COLO668 (cell line): ENCODE measurements around the gene RRP36.
"Not testable (repeated sequence)": the region's sequence is repeated elsewhere in the genome, so short reads cannot be mapped to it uniquely, and the experiment has no call there.

Experiments
- DNase-seq: peaks from one replicate; lab custom pipeline; 2025; ENCODE audit not compliant: unreplicated experiment; lab: John Stamatoyannopoulos, UW

RRP36 gene, protein sequence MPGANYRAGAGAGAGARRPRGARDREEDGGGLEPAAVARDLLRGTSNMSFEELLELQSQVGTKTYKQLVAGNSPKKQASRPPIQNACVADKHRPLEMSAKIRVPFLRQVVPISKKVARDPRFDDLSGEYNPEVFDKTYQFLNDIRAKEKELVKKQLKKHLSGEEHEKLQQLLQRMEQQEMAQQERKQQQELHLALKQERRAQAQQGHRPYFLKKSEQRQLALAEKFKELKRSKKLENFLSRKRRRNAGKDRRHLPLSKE

DNA sequence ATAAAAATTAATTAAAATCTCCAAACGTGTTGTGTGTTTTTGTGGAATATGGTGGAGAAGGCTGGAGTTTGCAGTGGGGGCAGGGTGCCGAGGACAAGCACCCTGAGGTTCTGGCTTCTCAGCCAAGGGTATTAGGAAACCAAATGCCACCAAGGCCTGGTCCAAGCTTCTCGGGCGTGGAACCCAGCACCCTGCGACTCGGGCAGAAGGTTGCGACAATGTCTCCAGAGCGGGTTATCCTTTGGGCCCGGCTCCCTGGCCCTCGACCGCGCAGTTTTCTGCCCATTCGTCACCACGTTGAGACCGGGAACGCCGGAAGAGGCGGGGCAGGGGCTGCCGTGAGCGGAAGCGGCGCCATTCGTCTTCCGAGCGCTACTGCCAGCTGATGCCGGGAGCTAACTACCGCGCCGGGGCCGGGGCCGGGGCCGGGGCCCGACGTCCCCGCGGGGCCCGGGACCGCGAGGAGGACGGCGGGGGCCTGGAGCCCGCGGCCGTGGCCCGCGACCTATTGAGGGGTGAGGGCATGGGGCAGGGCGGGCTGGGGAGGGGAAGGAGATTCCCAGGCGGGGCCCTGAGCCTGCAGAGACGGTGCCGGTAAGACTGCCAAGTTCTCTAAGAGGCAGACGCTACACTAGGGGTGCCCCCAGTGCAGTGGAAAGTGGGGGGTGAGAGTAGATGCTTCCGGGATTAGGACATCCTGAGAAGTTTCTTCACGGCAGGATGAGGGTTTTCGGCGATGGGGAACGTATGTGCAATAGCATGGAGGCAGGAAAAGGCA lies at the start of gene RRP36:
RRP36 (plus strand) TSS at position 354 of the 778 bp plus-strand sequence; CDS start at position 386, 32 bp downstream.
- DNase-seq, result peak; percentile 76

DNA sequence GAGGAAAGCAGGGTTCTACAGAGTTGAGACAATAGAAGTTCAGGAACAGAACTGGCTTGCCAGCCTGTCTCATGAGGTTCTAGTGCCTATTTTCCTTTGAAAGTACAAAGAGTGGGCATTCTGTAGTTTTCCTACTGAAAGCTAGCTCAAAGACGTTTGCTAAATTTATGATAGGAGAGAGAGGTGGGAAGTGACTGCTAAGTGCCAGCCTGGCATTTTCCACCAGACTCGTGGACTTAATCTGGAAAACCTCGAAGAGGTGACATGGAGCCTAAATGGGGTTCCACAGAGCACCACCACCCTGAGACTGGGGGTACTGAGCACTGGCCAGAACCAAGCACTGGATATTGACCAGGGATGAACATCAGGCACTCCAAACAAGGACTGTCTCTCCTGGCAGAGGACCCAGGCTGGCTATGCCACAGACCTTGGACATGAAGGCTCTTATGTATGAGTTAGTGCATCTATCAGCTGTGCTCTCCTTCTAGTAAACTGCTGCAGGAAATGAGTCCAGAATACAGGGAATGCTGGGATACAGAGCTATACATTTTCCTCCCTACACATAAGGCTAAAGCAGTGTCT lies 49.6 kb upstream of the RRP36 start:
- no peak for DNase-seq

DNA sequence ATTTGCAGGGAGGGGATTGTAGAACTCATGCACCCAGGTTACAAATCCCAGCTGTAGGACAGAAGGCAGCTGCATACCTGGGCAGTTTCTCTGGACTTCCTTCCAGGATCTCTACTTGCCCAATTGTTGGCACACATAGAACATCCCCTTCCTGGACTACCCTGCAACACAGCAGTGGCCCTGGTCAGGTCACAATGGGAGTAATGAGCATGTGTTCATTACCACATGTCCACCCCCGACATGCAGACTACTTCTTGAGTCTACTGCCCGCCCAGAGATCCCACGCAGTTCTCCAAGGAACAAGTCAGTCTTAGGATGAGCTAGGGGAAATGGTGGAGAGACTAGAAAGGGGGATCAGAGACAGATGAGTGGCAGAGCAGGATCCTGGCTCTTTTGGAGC lies 47.5 kb upstream of the RRP36 start:
- no peak for DNase-seq

DNA sequence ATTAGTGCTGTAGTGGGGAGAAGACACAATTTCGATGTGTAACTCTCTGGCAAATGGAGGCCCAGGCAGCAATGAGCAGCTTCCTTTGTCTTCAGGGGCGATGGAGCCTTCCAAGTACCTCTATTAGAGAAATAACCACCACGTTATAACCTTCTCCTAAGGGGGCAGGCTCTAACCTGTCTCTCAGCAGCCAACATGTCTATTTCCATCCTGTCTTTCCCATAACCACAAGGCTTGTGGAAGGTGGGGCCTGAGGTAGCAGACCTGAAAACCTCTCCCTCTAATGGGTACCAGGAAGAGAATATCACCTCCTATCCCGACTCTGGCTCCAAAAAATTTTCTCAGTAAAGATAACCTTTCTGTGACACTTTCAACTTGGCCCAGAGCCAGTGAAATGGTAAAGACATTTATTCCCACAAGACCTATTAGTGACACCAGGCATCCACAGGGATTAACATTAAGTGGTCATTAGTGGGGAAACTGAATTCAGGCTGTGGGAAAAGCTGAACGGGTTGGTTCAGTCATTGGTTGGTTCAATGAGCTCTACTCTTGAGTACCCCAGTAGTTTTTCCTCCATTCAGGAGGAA lies 46.4 kb upstream of the RRP36 start:
- no peak for DNase-seq

DNA sequence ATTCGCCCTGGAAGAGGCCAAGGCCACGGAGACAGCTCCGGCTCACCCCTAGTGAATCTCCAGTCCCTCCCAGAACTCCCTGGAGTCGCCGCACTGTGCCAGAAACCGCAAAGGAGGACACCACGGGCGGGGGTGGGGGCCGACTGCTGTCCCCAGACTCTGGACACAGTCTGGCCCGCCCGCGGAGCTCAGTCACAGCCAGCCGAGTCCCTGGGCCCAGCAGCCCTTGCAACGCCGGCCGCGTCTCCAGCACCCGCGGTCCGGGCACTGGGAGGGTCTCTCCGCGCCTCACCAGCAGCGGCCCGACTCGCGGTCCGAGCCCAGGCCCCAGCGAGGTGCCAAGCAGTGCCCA lies 43.0 kb upstream of the RRP36 start:
- peak; percentile 46 for DNase-seq

DNA sequence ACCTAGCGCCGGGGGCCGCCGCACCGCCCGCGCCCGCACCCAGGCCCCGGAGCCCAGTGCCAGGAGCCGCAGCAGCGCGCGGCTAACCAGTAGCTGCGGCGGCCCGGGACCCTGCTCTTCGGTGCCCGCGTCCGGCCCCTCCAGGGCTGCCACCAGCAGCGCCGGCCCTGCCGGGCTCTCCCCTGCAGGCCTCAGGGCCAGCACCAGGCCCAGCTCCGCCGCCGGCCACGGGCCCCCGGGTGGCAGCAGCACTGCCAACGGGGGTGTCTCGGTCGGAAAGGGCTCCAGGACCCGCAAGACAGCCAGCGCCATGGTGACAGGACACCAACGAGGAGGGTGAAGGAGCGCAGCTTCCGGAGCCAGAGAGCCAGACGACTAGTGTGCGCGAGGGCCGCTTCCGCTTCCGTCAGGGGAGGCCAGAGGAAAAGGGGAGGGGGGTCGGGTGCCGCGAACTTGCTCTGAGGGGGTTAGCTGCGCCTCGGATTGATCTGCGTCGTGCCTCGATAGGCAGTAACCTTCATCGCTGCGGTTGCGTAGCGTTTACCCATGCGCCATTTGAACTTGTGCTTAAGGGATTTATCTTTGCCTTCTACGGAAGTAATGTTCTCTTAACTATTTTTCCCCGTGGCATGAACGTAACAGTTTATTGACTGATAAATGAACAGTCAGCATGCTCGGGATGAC lies 42.4 kb upstream of the RRP36 start, which contains the start of gene PEX6:
PEX6 (minus strand) TSS at position 343 of the 684 bp plus-strand sequence; CDS start at position 312, 31 bp downstream.
- DNase-seq, result peak; percentile 86

DNA sequence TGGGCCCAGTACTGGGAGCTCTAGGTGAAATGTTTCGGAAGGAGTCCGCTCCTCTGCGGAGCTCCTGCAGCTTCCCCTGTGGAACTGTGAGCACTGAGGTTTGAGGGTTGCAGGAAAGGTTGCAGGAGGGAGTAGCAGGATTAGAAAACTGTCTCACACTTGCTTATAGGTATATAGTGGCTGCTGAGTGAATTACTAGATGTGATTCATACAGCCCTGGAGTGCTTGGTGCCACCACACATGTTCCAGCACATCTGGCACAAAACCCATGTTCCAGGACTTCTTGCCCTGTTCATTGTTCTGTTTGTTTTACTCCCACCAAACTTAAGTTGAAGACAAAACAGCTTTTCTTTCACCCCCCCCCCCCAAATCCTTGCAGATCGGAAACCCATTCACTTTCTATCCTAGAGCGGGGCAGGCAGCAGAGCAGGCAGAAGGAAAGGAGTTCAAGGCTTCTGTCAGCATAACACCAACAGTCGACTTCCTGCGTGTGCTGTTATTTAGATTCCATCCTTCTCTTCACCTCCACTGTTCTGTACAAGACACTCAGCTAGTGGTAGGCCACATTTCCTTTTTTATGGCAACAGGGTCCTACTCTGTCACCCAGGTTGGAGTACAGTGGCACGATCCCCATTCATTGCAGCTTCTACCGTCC lies 41.8 kb upstream of the RRP36 start:
- no peak for DNase-seq

DNA sequence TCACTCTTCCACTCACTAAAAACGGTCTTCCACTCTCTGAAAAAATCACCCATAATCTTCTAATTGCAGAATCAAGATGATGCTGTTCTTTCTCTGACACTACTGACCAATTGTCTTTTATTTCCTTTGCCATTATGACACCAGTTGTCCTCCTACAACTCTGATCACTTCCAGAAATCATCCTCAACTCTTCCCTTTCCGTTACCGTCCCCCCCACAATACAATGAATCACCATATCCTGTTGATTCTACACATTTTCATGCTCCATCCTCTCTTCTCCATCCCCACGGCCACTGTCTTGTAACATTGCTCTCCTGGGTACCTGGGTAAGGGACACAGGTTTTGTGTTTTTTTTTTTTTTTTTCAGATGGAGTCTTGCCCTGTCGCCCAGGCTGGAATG lies 39.6 kb upstream of the RRP36 start:
- no peak for DNase-seq

DNA sequence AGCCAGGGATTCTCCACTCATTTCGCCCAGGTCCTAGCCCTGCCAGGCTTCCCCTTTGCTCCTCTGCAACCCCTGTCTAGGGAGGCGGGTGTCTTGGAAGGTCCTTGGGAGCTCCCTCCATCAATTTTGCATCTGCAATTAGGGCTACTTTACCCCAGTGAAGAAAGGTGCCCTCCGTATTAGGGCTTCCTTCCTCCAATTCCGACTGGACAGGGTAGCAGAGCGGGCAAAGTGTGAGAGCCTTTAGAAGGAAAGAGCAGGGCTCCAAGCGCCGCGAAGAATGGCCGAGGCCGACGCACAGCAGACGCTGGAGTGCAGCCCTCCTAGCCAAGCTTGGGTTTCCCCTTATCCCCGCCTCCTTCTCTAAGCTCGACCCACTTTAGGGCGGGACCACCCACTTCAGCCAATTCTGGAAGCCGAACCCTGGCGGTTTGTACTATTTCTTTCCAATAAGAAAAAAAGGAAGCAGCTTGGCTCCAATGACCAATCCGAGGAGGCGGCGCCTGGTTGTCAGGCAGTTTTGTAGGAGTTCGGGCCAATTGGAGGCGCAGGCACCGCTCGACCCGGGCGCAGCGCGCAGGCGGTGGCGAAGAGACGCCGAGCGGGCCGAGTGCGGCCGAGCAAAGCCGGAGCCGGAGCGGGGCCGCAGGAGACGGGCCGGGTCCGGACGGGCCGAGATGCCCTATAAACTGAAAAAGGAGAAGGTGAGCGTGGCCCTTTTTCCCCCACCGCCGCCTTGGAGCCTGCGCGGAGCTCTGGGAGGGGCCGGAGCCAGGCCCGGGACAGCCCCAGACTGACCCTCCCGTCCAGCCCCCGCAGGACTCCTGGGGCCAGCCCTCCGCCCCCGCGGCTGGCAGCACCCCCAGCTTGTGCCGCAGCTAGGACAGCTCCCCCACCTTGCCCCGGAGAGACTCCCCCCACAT lies 37.2 kb upstream of the RRP36 start, which contains the start of gene PPP2R5D:
PPP2R5D (plus strand) TSS at position 570 of the 923 bp plus-strand sequence; CDS start at position 678, 108 bp downstream.
- peak; percentile 92 for DNase-seq

DNA sequence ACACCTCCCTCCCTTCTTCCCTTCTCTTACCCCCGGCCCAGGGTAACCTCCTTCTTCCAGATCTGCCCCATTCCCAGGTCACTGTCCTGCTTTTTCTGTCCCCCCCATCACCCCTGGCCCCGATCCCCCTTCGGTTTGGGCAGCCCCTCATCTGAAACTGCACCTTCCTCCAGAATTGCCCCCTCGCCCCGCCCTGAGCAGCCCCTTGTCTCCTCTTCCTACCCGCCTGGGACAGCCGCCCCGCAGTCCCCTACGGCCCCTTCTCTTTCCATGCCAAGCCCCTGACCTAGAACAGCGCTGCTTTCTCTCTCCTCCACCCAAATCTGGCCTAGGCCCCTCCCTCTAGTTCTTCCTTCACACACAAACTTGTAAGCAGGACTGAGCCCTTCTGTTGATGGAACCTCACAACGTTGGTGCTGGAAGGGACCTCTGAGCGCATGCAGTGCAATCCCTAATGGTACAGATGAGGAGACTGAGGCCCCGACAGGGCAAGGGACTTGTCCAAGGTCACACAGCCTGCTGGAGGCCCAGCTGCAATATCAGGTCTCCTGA lies 36.4 kb upstream of the RRP36 start:
- no peak for DNase-seq

DNA sequence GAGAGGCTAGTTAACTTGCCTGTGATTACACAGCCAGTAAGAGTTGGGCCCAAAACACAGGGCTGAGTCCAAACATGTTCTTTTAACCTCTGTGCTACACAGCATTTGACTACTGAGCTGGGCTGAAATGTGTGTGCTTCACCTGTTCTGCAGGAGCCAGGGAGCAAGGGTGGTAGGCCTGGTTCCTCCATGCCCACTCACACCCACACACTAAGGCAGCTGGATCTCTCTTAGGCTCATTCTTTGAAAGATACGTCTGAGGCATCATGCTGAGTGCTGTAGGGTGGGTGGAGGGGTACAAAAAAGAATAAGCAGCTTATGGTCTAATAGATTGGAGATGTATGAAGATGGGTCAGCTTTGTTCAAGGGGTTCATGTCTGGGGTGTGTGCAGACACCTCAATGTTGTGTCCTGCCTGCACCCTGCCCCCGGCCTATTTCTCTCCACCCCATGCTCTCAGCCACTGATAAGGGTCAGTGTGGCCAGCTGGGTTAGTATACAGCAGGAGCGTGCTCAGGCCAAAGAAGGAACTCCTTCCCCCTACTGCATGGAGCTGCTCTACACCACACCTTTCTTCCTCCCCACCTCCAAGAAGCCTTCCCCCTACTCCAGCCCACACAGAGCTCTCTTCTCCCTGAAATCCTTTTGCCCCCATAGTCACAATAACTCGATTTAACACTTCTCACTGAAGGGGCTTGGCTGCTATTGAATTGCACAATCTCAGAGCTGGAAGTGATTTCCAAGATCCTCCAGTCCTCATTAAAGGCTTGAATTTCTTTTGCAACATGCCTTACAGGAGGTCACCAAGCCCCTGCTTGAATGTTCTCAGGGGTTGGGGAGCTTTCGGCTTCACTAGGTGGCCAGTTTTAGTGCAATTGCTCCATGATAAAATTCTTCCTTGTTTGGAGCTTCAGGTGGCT lies 33.6 kb upstream of the RRP36 start:
- DNase-seq, result no peak

DNA sequence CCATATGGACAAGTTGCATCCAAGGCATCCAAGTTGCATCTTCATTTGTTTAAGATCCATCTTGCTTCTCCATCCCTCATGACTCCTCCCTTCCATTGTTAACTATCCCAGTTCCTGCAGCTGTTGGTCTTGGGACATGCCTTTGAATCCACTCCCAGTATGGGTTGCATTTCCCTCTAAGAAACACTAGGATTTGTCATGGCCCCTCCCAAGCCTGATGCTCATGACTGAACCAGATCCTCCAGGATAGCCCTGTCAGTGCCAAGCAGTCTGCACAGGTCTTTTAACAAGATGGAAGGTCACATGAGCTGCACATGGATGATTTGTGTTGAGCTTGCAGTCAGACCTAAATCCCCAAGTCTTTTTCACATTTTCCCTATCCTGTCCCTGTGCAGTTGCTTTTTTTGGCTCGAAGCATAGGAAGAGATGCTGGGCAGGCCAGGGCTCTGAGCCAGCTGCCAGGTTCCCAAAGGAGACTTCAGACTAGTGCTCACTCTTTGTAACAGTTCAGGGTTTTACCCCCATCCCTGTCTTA lies 32.9 kb upstream of the RRP36 start:
- no peak for DNase-seq

DNA sequence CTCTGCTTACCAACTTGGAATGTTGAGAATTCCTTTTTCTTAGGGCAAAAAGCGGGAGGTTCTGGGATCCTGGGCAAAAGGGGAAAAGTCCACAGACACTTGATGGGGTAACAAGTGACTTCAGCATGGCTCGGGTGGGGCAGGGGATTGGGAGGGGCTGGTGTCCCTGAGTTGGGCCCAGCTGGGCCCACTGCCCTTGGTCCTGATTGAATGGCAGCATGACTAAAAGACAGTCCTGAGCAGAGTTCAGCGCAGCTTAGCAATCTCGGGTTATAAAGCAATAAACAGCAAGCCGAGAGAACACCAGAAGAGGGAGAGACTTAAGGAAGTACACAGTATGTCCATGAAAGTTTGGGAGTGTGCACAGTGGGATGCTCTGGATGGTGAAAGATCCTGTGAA lies 31.5 kb upstream of the RRP36 start:
- DNase-seq, result no peak

DNA sequence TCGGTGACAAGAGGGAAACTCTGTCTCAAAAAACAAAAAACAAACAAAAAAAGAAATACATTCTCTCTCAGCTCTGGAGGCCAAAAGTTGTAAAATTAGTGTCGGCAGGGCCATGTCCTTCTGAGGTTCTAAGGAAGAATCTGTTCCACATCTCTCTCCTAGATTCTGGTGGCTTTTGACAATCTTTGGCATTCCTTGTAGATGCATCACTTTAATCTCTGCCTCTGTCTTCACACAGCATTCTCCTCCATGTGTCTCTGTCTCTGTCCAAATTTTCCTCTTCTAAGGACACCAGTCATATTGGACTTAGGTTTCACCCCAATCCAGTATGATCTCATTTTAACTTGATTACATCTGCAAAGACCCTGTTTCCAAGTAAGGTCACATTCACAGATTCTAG lies 28.0 kb upstream of the RRP36 start:
- no peak for DNase-seq

DNA sequence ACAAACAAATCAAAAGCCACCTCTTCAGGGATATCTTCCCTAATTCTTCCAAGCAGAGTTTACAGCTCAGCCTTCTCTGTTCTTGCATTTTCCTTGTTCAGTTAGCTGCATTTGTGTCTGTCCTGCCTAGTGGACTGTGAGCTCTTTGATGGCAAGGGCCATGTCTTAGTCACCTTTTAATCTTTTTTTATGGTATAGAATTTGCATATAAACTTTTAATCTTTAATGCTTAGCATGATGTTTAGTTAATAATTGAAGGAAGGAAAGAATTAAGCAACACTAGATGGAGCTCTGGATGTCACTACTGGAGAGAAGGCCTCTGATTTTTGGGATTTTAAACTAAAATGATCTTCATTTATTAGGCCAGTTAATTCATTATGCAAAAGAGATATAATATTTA lies 24.9 kb upstream of the RRP36 start:
- DNase-seq, result no peak

DNA sequence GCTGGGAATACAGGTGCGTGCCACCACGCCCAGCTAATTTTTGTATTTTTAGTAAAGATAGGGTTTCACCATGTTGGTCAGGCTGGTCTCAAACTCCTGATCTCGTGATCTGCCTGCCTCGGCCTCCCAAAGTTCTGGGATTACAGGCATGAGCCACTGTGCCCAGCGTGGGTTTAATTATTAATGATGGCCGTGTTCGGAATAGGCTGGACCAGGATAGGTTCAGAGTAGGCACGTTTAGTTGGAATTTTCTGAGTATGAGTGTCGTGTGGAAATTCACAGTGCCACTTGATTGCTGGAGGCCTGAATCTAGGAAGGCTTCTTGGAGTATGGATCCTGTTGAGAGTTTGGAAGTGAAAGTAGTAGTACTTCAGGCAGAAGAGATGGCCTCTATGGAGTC lies 23.2 kb upstream of the RRP36 start:
- DNase-seq, result not testable (repeated sequence)

DNA sequence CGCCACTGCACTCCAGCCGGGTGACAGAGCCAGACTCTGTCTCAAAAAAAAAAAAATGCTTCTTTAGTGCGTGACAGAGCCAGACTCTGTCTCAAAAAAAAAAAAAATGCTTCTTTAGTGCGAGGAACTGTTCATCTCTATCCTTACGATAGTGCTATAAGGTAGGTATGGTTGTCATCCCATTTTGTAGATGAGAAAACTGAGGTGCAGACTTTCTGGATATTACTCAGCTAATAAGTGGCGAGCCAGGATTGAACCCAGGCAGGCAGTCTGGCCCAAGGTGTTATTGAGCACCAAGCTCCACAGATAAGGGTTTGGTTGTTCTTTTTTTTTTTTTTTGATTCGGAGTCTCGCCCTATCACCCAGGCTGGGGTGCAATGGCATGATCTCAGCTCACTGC lies 19.6 kb upstream of the RRP36 start:
- DNase-seq, result no peak

DNA sequence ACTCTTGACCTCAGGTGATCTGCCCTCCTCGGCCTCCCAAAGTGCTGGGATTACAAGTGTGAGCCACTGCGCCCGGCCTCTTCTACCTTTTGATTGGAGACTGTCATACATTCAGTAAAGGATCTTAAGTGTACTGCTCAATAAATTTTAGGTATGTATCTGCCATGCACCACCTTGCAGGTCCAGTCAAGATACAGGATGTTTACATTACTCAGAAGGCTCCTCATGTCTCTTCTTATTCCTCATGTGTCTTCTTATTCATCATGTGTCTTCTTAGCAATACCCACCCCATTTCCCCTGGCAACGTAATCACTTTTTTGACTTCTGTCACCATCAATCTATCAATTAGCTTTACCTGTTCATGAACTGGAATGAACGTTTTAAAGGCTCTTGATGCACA lies 15.6 kb upstream of the RRP36 start:
- DNase-seq, result no peak
